K562 (cell line): ENCODE measurements around the gene CLC. TPM values are rescaled to one million over a fixed set of nuclear protein-coding genes. Genes with fewer than 3 reads are reported as not detected.

ENCODE experiments used
- ATAC-seq: fragments of 200-7000 bp; cut with Tn5 transposase; 3 replicates; pipeline ENCODE4 v1.9.1; 2020; ENCODE audit warnings: moderate library complexity
- BruUV-seq: library from RNA; stranded (reverse); fragments of 400-500 nt; replicated peaks from 2 replicates; lab custom pipeline; 2021; lab: Mats Ljungman, UMichigan
- CTCF ChIA-PET: fragments of 300-600 bp; formaldehyde crosslinking; extraction: SDS; loops from one replicate; lab custom pipeline; 2021; ENCODE audit warnings: low intra/inter-chr PET ratio; lab: Yijun Ruan, JAX
- POLR2A ChIA-PET: fragments of 300-600, 350-650 bp; sonication (Branson Sonifier 250); formaldehyde crosslinking; extraction: SDS; loops from one replicate; lab custom pipeline; 2021; ENCODE audit warnings: antibody characterized with exemption, inconsistent platforms; lab: Yijun Ruan, JAX
- DNase-seq, 4 experiments: peaks; one replicate each; pipeline versions ENCODE4 v3.0.0 to v3.0.0-alpha.2; 2011 to 2018; ENCODE audit warnings: low spot score in 3 of 4, mixed read lengths in 3 of 4; ENCODE audit errors: extremely low read depth in 1 of 4
- FAIRE-seq: peaks from 2 replicates; lab custom pipeline; 2011; peaks lifted over from hg19 to GRCh38; lab: Jason Lieb, UNC
- H2AFZ ChIP-seq: 2 replicates; pipeline ENCODE4 v1.6.0; 2011; ENCODE audit warnings: low read depth, low read length, control low read depth, inconsistent platforms
- H3K27ac ChIP-seq: fragments of 200-600 bp; 3 replicates; pipeline ENCODE4 v1.8.0; 2011; ENCODE audit warnings: low read depth, mild to moderate bottlenecking, control low read depth, inconsistent platforms, low read length, moderate library complexity, mixed read lengths; ENCODE audit errors: extremely low read depth
- H3K27me3 ChIP-seq, 2 experiments: fragments of 300-600 bp in 1 of 2; 2 replicates in 1 of 2; 3 replicates in 1 of 2; pipeline versions ENCODE4 v1.6.0 to v1.8.0; 2011; ENCODE audit warnings: inconsistent platforms in 2 of 2, low read length in 2 of 2, mild to moderate bottlenecking in 1 of 2, mixed read lengths in 1 of 2, moderate library complexity in 1 of 2; ENCODE audit not compliant: control insufficient read depth in 2 of 2, insufficient read depth in 2 of 2
- H3K36me3 ChIP-seq: fragments of 300-600 bp; 3 replicates; pipeline ENCODE4 v1.8.0; 2011; ENCODE audit warnings: mild to moderate bottlenecking, low read length, inconsistent platforms; ENCODE audit not compliant: control insufficient read depth, insufficient read depth
- H3K4me1 ChIP-seq, 2 experiments: fragments of 200-600 bp in 1 of 2; replicated peaks in 1 of 2; 2 replicates in 1 of 2; 3 replicates in 1 of 2; pipeline versions ENCODE4 v1.5.1 to v1.8.0; 2011; ENCODE audit warnings: inconsistent platforms in 2 of 2, low read length in 2 of 2, mild to moderate bottlenecking in 1 of 2, mixed read lengths in 1 of 2, moderate library complexity in 1 of 2; ENCODE audit not compliant: control insufficient read depth in 2 of 2, insufficient read depth in 2 of 2
- H3K4me2 ChIP-seq: 2 replicates; pipeline ENCODE4 v1.6.1; 2011; ENCODE audit warnings: low read length, control low read depth, inconsistent platforms, mixed read lengths; ENCODE audit not compliant: insufficient read depth
- H3K4me3 ChIP-seq: fragments of 200-600 bp; sonication (generic), shearing (Covaris generic); 2 replicates; pipeline ENCODE4 v1.5.1; 2016; ENCODE audit warnings: control low read depth, inconsistent platforms
- H3K79me2 ChIP-seq: fragments of 200-600 bp; 3 replicates; pipeline ENCODE4 v1.8.0; 2011; ENCODE audit warnings: low read length, inconsistent platforms; ENCODE audit not compliant: control insufficient read depth, insufficient read depth
- H3K9ac ChIP-seq, 2 experiments: 2 replicates each; pipeline versions ENCODE4 v1.6.0 to v1.6.1; 2011; ENCODE audit warnings: low read depth in 2 of 2, low read length in 2 of 2, control low read depth in 1 of 2, inconsistent platforms in 1 of 2, mild to moderate bottlenecking in 1 of 2, mixed read lengths in 1 of 2; ENCODE audit not compliant: insufficient read depth in 1 of 2
- H3K9me1 ChIP-seq: one replicate; pipeline ENCODE4 v1.6.0; 2011; ENCODE audit warnings: inconsistent platforms, mild to moderate bottlenecking, low read length, moderate library complexity; ENCODE audit not compliant: control insufficient read depth, insufficient read depth
- H3K9me3 ChIP-seq: replicated peaks from 2 replicates; pipeline ENCODE4 v1.5.1; 2011; ENCODE audit warnings: low read depth, low read length, inconsistent platforms; ENCODE audit not compliant: control insufficient read depth, insufficient read depth
- H4K20me1 ChIP-seq: replicated peaks from 2 replicates; pipeline ENCODE4 v1.6.1; 2011; ENCODE audit warnings: low read length, inconsistent platforms, mixed read lengths; ENCODE audit not compliant: control insufficient read depth, insufficient read depth
- BACH1 ChIP-seq: fragments of 200-800 bp; sonication (Bioruptor generic); IDR thresholded peaks from 2 replicates; pipeline ENCODE4 v1.6.1; 2016; ENCODE audit warnings: missing genetic modification characterization, missing compliant biosample characterization
- CAMTA2 ChIP-seq: fragments of 250-450 bp; sonication (Bioruptor Pico); conservative IDR thresholded peaks from 2 replicates; pipeline ENCODE4 v1.5.1; 2022
- CREB5 ChIP-seq: fragments of 250-450 bp; sonication (Bioruptor Pico); IDR thresholded peaks from 2 replicates; pipeline ENCODE4 v1.5.0; 2020; ENCODE audit warnings: mild to moderate bottlenecking
- EP400 ChIP-seq: fragments of 450-650 bp; IDR thresholded peaks from 2 replicates; pipeline ENCODE4 v1.6.1; 2017; ENCODE audit warnings: antibody characterized with exemption, mild to moderate bottlenecking, moderate library complexity
- ETS1 ChIP-seq: conservative IDR thresholded peaks from 2 replicates; pipeline ENCODE4 v1.6.1; 2011; ENCODE audit warnings: low read depth, mild to moderate bottlenecking, low read length; ENCODE audit not compliant: control insufficient read depth
- FOS ChIP-seq: IDR thresholded peaks from 3 replicates; pipeline ENCODE4 v1.6.1; 2011; ENCODE audit not compliant: insufficient read length; ENCODE audit errors: extremely low read depth
- HDAC3 ChIP-seq: fragments of 450-650 bp; IDR thresholded peaks from 2 replicates; pipeline ENCODE4 v1.6.1; 2018; ENCODE audit warnings: borderline replicate concordance, mild to moderate bottlenecking, moderate library complexity; ENCODE audit not compliant: partially characterized antibody
- PHF8 ChIP-seq: fragments of 200-600 bp; sonication (generic); IDR thresholded peaks from 2 replicates; pipeline ENCODE4 v1.6.1; 2012; ENCODE audit warnings: mixed run types, mild to moderate bottlenecking, inconsistent platforms, low read length, moderate library complexity, borderline replicate concordance
- RBM39 ChIP-seq: fragments of 200-400 bp; formaldehyde crosslinking; optimal IDR thresholded peaks from 2 replicates; pipeline ENCODE3; 2018; ENCODE audit warnings: low read depth, low read length
- RUNX1 ChIP-seq: sonication (generic); IDR thresholded peaks from 2 replicates; pipeline ENCODE4 v1.6.1; 2016; ENCODE audit warnings: antibody characterized with exemption, low read depth
- SNRNP70 ChIP-seq: fragments of 200-400 bp; formaldehyde crosslinking; optimal IDR thresholded peaks from 2 replicates; pipeline ENCODE3; 2017; ENCODE audit warnings: low read depth, low read length
- SRSF3 ChIP-seq: fragments of 200-400 bp; formaldehyde crosslinking; IDR thresholded peaks from 2 replicates; pipeline ENCODE4 v1.6.1; 2016; ENCODE audit warnings: mild to moderate bottlenecking, low read length, moderate library complexity; ENCODE audit not compliant: insufficient read depth
- TAF7 ChIP-seq: fragments of 450-650 bp; IDR thresholded peaks from 2 replicates; pipeline ENCODE4 v1.6.1; 2016; ENCODE audit warnings: missing genetic modification characterization, missing compliant biosample characterization
- ZNF253 ChIP-seq: fragments of 250-450 bp; sonication (Bioruptor Pico); conservative IDR thresholded peaks from 2 replicates; pipeline ENCODE4 v1.6.1; 2021; ENCODE audit warnings: mild to moderate bottlenecking
- ZNF431 ChIP-seq: sonication (generic); formaldehyde crosslinking; IDR thresholded peaks from 2 replicates; pipeline ENCODE4 v1.8.0; 2022; ENCODE audit warnings: mild to moderate bottlenecking, missing genetic modification reagents
- ZNF511 ChIP-seq: sonication (generic); formaldehyde crosslinking; IDR thresholded peaks from 2 replicates; pipeline ENCODE4 v1.8.0; 2022; ENCODE audit warnings: mild to moderate bottlenecking, missing genetic modification reagents
- WGBS: fragments of 100-300 bp; shearing (Covaris generic); methylation state at CpG from one replicate; pipeline ENCODE4 v1.1.6; 2016; ENCODE audit warnings: low coverage, mixed read lengths; ENCODE audit not compliant: insufficient coverage; ENCODE audit errors: missing lambda C conversion rate; 5-methylcytosine and 5-hydroxymethylcytosine counted together
- in situ Hi-C: fragments of 300-500 bp; cut with MboI; formaldehyde crosslinking; loops from 4 replicates; pipeline ENCODE4 v1.15.0; 2018; ENCODE audit warnings: inconsistent platforms, mixed read lengths
- intact Hi-C: fragments of 100-400 bp; cut with micrococcal nuclease; formaldehyde crosslinking; loops from 2 replicates; pipeline ENCODE4 v1.14.2; 2022
- polyA plus RNA-seq, 8 experiments: library from polyadenylated mRNA; depleted of rRNA in 4 of 8; stranded (reverse) in 5 of 8; unstranded in 3 of 8; fragments of >200 nt; fragmentation: Nextera tagmentation in 2 of 8; fragmentation: Illumina TruSeq in 1 of 8; extraction: Ambion mirVana in 2 of 8; extraction: Trizol in 1 of 8; gene quantifications; 2 replicates each; pipeline versions ENCODE4 v1.2.1 to v1.2.3, GENCODE V29; 2011 to 2014; ENCODE audit warnings: inconsistent platforms in 1 of 8, missing spikeins in 1 of 8
- total RNA-seq, 7 experiments: library from RNA; depleted of rRNA in 6 of 7; stranded (reverse); fragments of >200 nt in 6 of 7; fragmentation: Illumina TruSeq in 2 of 7; extraction: Trizol in 2 of 7; gene quantifications; 2 replicates each; pipeline versions ENCODE4 v1.2.1 to v1.2.3, GENCODE V29; 2011 to 2021; ENCODE audit warnings: low replicate concordance in 1 of 7

CLC gene
- total and polyA plus RNA-seq, 9 of the 15 experiments (the other 6 are each of a cell fraction or from before 2014, with no cell fraction given): 0.44 to 1.1 (median 0.67) TPM; not detected in 3

GRCh38 chr19:39695759-39696158, 42.1 kb downstream of the CLC start (continued):
- no peak for TF ChIP-seq BACH1
- TF ChIP-seq, all 486 proteins: peak for 0

GRCh38 chr19:39692822-39693221, 45.0 kb downstream of the CLC start:
- TF ChIP-seq ETS1: no peak
- TF ChIP-seq PHF8: no peak
- no peak for TF ChIP-seq ZNF253
- TF ChIP-seq TAF7 (tag): no peak
- TF ChIP-seq ZNF431 (CRISPR knock-in tag): no peak
- no peak for TF ChIP-seq SNRNP70
- no peak for TF ChIP-seq RBM39
- TF ChIP-seq SRSF3: no peak
- no peak for TF ChIP-seq ZNF511 (CRISPR knock-in tag)
- no peak for TF ChIP-seq HDAC3
- TF ChIP-seq CREB5 (CRISPR knock-in tag): no peak
- TF ChIP-seq RUNX1: no peak
- TF ChIP-seq CAMTA2 (CRISPR knock-in tag): no peak
- TF ChIP-seq EP400: no peak
- no peak for TF ChIP-seq FOS
- TF ChIP-seq, all 486 proteins: peak for 0
- H3K4me3 ChIP-seq: no peak overlapping the region
- no peak overlapping the region for H3K27ac ChIP-seq
- CTCF ChIA-PET: no interaction called here
- no peak for FAIRE-seq
- H3K9ac ChIP-seq: no peak overlapping the region
- H3K36me3 ChIP-seq: no peaks in the 10 kb centered on the region
- in situ Hi-C loops (no loop called here), intact Hi-C loops (no loop called here)
- no peaks in the 10 kb centered on the region for H3K9me3 ChIP-seq
- POLR2A ChIA-PET: no interaction called here
- no TSS peak for BruUV-seq
- H2AFZ ChIP-seq: no peak overlapping the region
- H3K79me2 ChIP-seq: no peaks in the 10 kb centered on the region
- 0% methylated on average over 1 of the region's 1 CpG for WGBS
- H3K4me2 ChIP-seq: no peak overlapping the region
- no peak for DNase-seq
- H3K27me3 ChIP-seq: no peaks in the 10 kb centered on the region; a peak in 1 of 5 replicates
- no peaks in the 10 kb centered on the region for H4K20me1 ChIP-seq
- no peaks in the 10 kb centered on the region for H3K9me1 ChIP-seq
- no peaks in the 10 kb centered on the region for H3K4me1 ChIP-seq
- ATAC-seq: no peak
